HG02678 (cell line): ENCODE results near the gene UBE2J1.
A peak's percentile ranks its signal among the peaks of the same experiment; 100 is the strongest.
"Not testable (repeated sequence)": the region's sequence is repeated elsewhere in the genome, so short reads cannot be mapped to it uniquely, and the experiment has no call there.

Experiments
- ATAC-seq: cut with Tn5 transposase; IDR thresholded peaks from one replicate; pipeline ENCODE4 v1.9.1; 2021; ENCODE audit warnings: mild to moderate bottlenecking, moderate library complexity; ENCODE audit not compliant: unreplicated experiment

UBE2J1 gene

DNA sequence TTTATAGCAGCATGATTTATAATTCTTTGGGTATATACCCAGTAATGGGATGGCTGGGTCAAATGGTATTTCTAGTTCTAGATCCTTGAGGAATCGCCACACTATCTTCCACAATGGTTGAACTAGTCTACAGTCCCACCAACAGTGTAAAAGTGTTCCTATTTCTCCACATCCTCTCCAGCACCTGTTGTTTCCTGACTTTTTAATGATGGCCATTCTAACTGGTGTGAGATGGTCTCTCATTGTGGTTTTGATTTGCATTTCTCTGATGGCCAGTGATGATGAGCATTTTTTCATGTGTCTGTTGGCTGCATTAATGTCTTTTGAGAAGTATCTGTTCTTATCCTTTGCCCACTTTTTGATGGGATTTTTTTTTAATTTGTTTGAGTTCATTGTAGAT is 57.4 kb downstream of the UBE2J1 start:
- ATAC-seq, result not testable (repeated sequence)

GRCh38 chr6:89291256-89291819 is 61.2 kb downstream of the UBE2J1 start:
- ATAC-seq, result no peak

DNA sequence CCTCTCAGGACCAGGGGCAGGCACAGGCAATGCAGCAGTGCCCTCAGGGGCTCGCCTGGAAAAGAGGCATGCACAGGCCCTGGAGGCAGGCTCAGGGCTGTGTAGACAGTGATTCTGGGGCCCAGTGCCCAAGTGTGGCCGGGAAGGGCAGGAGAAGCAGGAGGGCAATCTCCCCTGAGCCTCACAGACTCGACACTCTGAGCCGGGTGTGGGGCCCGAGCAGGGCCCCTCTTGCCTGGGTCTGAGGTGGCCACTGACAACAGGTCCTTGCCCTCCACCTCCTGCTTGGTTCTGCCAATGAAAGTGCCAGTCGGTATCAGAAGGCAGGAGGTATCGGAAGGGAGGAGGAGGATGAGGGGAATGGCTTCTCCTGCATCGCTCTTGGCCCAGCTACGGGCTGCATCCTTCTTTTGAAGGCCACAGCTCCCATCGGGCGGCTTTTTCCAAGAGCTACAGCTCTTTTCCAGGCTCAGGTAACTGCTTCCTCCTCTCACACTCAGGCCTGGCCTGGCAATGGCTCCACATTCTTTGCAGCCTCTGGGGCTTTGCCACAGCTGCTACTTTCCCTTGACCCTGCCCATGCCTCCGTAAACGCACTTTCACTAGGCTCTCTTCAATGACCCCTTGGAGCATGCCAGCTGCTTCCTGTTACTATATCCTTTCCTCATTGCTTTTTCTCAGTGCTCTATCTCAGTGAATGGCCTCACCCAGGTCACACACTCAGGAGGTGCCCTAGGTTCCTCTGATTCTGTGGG is 61.9 kb downstream of the UBE2J1 start:
- no peak for ATAC-seq

DNA sequence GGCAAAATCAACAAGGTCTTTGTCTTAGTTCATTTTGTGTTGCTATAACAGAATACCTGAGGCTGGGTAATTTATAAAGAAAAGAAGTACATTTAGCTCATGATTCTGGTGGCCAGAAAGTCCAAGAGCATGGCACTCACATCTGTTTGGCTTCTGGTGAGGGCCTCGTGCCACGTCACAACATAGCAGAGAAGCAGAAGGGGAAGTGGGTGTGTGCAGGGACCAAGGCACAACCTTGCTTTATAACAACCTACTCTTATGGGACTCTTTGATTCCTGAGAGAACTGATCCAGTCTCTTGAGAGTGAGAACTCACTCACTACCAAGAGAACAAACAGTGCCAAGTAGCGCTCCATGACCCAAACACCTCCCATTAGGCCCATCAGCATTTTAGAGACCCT is 62.8 kb downstream of the UBE2J1 start:
- ATAC-seq, result no peak

- ATAC-seq, result no peak
Observed at GRCh38 chr6:89287351-89288028, 65.0 kb downstream of the UBE2J1 start.

GRCh38 chr6:89286516-89286915 is 66.0 kb downstream of the UBE2J1 start:
- ATAC-seq, result no peak

- ATAC-seq, result no peak
Observed at GRCh38 chr6:89284963-89285735, 67.4 kb downstream of the UBE2J1 start.

DNA sequence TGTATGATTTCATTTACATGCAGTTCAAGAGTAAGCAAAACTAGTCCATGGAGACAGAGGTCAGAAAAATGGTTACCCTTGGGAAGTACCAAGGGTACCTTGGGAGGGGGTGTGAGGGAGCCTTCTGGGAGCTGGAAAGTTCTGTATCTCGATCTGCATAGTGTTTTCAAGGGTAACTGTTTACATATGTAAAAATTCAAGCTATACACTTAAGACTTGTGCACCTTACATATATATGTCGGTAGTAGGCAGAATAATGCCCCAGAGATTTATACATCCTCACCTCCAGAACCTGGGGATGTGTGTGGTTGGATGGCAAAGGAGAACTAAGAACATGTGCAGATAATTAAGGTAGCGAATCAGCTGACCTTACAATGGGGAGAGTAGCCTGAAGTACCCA is 68.4 kb downstream of the UBE2J1 start:
- ATAC-seq, result no peak

DNA sequence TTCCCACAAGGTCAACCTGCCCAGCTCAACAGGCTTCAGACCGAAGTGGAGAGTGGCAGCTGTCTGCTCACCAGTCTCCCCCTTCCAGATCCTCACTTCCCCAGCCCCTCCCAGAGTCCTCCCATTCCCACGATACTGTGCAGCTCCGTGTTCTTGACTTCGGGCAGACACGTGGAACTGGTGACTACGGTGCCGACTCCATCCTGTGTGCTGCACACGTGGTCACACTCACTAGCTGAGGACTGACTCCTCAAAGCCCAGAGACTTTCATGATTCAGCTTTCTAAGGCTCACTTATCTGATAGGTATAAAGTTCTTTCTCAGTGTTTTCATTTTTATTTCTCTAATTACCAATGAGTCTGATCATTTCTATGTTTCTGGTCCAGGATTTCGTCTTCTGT is 69.8 kb downstream of the UBE2J1 start:
- no peak for ATAC-seq

DNA sequence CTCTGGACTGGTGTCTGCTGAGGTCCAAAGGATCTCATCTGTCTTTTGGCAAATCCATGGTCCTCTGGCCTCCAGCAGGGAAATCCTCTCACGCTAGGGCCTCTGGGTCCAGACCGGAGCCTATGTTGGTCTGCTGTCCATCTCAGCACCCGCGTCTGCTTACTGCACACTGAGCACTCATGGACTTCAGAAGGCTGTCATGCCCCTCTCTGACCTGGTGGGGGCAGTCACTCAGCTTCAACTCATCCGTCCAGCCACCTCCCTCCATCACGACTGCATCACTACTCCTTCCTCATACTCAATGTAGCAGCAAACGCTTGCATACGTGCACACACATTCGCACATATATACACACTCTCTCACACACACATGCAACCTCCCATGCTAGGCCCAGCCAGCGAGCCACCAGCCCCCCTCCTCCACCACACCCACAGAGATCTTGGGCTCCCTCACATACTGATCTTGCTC is 70.7 kb downstream of the UBE2J1 start:
- peak; percentile 96 for ATAC-seq

- no peak for ATAC-seq
Observed at GRCh38 chr6:89278956-89279355, 73.6 kb downstream of the UBE2J1 start.
